Occipital lobe (tissue), 2 donors: ENCODE results near the gene APOL3. TPM values are rescaled to one million over a fixed set of nuclear protein-coding genes. Genes with fewer than 3 reads are reported as not detected.
"Not testable (repeated sequence)": the region's sequence is repeated elsewhere in the genome, so short reads cannot be mapped to it uniquely, and the experiment has no call there.

ENCODE experiments used
- DNase-seq: peaks from one replicate; lab custom pipeline; 2025; lab: John Stamatoyannopoulos, UW
- total RNA-seq: library from RNA; depleted of rRNA; stranded (reverse); fragments of >200 nt; gene quantifications from one replicate; pipeline ENCODE4 v1.2.3, GENCODE V29; 2014

Gene APOL3
- total RNA-seq, 1 donor from 2014 or later = 2.5 TPM

DNA sequence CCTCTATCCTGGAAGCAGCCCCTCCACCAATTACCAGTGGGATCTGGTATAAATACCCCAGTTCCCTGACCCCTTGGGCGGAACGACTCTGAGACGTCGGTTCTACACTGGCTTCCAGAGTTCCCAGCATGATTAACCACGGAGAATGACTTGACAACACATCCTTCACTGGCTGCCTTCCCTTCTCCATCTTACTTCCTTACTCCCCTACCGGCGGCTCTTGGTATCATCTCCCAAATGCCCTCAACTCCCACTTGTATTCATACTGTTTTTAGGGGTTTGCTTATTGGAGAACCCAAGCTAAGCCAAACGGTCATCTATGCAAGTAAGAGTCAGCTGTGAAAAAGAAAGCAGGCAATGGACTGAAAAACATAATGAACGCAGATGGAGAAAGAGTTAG is 56.1 kb downstream of the APOL3 start:
- DNase-seq = no peak

GRCh38 chr22:36103891-36104290 is 56.7 kb downstream of the APOL3 start:
- no peak for DNase-seq

GRCh38 chr22:36102995-36103394 is 57.6 kb downstream of the APOL3 start:
- DNase-seq = no peak

- DNase-seq = no peak
Measured at GRCh38 chr22:36101756-36102155, 58.8 kb downstream of the APOL3 start.

DNA sequence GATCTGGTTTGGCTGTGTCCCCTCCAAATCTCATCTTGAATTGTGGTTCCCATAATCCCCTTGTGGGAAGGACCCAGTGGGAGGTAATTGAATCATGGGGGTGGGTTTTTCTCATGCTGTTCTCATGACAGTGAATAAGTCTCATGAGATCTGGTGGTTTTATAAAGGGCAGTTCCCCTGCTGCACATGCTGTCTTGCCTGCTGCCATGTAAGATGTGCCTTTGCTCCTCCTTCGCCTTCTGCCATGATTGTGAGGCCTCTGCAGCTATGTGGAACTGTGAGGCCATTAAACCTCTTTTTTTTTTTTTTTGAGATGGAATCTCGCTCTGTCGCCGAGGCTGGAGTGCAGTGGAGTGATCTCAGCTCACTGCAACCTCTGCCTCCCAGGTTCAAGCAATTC is 59.6 kb downstream of the APOL3 start:
- not testable (repeated sequence) for DNase-seq

- DNase-seq = no peak
Measured at GRCh38 chr22:36100134-36100824, 60.3 kb downstream of the APOL3 start.

- DNase-seq = not testable (repeated sequence)
Measured at GRCh38 chr22:36099561-36099960, 61.0 kb downstream of the APOL3 start.

- no peak for DNase-seq
Measured at GRCh38 chr22:36097880-36098279, 62.7 kb downstream of the APOL3 start.

DNA sequence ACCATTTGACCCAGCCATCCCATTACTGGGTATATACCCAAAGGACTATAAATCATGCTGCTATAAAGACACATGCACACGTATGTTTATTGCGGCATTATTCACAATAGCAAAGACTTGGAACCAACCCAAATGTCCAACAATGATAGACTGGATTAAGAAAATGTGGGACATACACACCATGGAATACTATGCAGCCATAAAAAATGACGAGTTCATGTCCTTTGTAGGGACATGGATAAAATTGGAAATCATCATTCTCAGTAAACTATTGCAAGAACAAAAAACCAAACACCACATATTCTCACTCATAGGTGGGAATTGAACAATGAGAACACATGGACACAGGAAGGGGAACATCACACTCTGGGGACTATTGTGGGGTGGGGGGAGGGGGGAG is 69.8 kb downstream of the APOL3 start:
- not testable (repeated sequence) for DNase-seq

Other genes with a start within 250 kb of the APOL3 start
- 454 TPM for gene RBFOX2, start 131.9 kb downstream of the APOL3 start, total RNA-seq
- 10.5 TPM for gene APOL4, start 41.1 kb upstream of the APOL3 start, total RNA-seq
- 7.0 TPM for gene APOL2, start 78.8 kb upstream of the APOL3 start, total RNA-seq
- gene APOL1, start 92.4 kb upstream of the APOL3 start, total RNA-seq = 1.4 TPM
- 34.6 TPM for gene MYH9, start 227.2 kb upstream of the APOL3 start, total RNA-seq